Ishikawa (cell line): ENCODE results near the gene GRK5.

Experiments
- CREB1 ChIP-seq: IDR thresholded peaks from 2 replicates; pipeline ENCODE4 v1.6.1; 2012; ENCODE audit warnings: low read depth
- EP300 ChIP-seq: IDR thresholded peaks from 2 replicates; pipeline ENCODE4 v1.6.1; 2012; ENCODE audit warnings: borderline replicate concordance
- NFIC ChIP-seq: IDR thresholded peaks from 2 replicates; pipeline ENCODE4 v1.6.1; 2012
- TEAD4 ChIP-seq: IDR thresholded peaks from 2 replicates; pipeline ENCODE4 v1.6.1; 2012
- ZBTB7A ChIP-seq: IDR thresholded peaks from 2 replicates; pipeline ENCODE4 v1.6.1; 2012; ENCODE audit warnings: low read depth
- TF ChIP-seq, protein P1 (sequence below): IDR thresholded peaks from 2 replicates; pipeline ENCODE4 v1.6.1; 2012

DNA sequence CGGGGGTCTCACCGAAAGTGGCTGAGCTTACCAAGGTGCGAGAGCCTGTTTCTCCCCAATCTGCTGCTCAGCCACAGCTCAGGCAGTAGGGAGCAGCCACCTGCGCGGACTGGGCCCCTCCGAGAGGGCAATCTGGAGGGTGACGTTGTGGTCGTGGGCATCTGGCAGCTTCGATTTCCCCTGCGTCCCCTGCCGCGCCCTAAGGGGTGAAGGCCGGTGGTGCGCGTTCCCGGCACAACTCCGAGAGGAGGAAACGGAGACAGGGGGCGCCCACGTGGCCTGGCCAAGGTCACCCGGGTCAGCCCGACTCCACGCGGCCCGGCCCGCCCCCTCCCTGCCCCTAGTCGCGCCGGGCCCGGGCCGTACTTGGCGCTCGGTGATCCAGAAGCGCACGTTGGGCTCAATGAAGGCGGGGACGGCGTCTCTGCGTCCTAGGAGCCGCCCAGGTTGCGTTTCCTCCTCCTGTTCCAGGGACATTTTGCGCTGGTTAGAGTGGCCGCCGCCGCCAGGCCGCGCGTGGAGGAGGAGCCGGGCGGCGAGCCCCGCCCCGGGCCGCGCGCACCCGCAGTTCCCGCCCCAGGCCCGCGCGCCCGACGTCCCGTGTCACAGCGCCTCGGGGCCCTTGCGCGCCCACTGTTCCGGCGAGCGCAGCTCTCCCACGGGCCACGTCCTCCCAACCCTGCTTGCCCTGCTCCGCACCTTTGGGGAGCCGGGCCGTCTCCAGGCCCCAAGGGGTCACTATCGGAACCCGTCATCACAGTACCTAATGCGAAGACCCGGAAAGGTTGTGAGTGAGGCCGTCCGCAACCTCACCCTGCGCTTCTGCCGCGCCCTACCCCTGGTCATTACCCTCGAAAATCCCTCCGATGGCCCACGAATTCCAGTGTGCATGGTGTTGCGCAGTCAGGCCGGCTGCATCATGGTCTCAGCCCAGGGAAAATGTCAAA, 41.9 kb upstream of the GRK5 start, which contains the start of gene SFXN4:
- TF ChIP-seq TEAD4 (no peak), ZBTB7A (peak; percentile 92), CREB1 (0 out of 2 replicates have a peak, but pooled peaks have one; percentile 6), EP300 (no peak), NFIC (no peak)
- TF ChIP-seq, protein P1, sequence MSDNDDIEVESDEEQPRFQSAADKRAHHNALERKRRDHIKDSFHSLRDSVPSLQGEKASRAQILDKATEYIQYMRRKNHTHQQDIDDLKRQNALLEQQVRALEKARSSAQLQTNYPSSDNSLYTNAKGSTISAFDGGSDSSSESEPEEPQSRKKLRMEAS: peak; percentile 99
